SHP77 treated with DMSO at 0.1 percent for 48 hours (cell line): ENCODE measurements around the gene ATG5.
A peak's percentile ranks its signal among the peaks of the same experiment; 100 is the strongest.

Experiments
- DNase-seq: peaks from one replicate; lab custom pipeline; 2025; lab: John Stamatoyannopoulos, UW

The ATG5 gene

GRCh38 chr6:106325336-106326178 lies at the start of gene ATG5:
Gene ATG5 (minus strand): TSS chr6:106325760. CDS start chr6:106316208, 9,552 bp downstream.
- DNase-seq = peak; percentile 96

DNA sequence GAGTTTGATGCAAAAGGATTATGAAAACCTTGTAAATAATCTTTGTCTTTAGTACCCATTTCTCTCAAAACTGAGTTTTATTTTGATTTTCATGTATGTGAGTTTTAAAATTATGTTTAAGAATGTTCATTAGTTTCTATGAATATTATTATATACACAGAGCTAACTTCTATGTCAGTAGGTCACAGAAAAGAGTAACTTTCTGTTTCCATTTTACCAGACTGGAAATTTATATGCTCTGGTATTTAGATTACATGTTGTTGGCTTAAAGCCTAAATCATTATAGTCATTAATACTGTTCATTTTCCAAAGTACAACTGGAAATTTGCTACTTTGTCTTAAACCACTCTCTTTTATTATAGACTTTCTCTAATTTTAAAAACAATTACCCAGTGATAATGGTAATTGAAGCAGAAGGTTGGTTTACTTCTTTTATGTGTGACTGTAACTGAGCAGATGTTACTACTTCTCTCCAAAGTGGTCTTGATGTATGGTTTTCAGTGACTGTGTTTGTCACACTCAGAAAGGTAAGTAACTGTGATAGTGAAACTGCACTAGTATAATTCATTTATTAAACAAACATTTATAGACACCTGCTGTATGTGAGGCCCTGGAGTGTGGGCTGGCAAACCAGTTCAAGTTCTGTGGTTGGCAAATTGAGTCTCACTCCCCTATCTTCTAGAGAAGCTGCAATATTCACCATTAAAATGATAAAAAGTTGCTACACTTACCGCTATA lies 48.1 kb upstream of the ATG5 start:
- no peak for DNase-seq

DNA sequence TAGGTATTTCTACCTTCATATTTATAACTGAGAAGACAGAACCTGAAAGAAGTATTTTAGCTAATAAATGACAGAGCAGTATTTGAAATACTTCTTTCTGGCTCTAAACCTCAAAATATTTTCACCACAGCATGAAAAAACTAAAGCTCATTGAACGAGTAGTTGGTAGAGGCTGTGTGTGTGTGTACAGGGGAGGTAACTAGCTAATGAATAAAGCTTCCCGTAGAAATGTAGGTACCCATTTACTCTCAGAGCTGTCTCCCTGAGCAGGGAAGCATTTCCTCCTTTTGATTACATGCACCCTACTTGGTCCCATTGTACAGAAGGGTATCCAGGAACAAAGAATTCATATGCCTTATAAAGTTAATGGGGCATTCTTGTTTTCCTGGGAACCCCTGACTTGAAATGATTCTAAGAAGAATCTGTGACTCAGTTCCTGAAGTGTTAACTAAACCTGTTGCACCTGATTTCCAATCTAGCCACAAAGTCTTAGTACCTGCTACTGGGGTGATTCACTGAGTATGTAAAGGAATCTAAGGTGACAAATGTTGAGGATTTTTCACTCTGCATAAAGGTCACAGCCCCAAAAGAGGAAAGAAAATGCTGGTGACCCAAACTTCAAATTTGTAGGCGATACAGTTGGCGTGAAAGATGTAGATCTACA lies 47.4 kb upstream of the ATG5 start:
- DNase-seq = no peak

DNA sequence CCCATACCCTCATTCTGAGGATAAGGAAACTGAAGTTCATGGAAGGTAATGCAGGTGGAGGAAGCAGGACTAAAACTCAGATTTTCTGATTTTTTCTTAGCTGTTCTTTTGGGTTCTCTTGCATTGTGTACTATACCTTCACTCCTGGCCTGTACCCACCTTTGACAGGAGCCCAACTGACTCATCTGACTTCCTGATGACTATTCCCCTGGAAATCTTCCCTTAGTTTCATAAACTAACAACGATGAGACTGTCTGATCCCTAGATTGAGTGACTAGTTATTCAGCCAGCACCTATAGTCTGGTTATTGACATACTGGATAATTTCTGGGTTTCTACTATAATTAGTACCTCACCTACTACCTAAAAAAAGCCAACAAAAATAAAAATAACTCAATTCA lies 45.1 kb upstream of the ATG5 start:
- DNase-seq = no peak

GRCh38 chr6:106369739-106370138 lies 44.2 kb upstream of the ATG5 start:
- no peak for DNase-seq

GRCh38 chr6:106363401-106364138 lies 38.0 kb upstream of the ATG5 start:
- DNase-seq = no peak

- no peak for DNase-seq
These were observed 35.5 kb upstream of the ATG5 start for GRCh38 chr6:106360989-106361430.

- no peak for DNase-seq
These were observed 34.9 kb upstream of the ATG5 start, which contains the start of gene CRYBG1 for GRCh38 chr6:106360410-106360988. Gene CRYBG1 (plus strand): TSS chr6:106360717. CDS start chr6:106360909, 192 bp downstream.

DNA sequence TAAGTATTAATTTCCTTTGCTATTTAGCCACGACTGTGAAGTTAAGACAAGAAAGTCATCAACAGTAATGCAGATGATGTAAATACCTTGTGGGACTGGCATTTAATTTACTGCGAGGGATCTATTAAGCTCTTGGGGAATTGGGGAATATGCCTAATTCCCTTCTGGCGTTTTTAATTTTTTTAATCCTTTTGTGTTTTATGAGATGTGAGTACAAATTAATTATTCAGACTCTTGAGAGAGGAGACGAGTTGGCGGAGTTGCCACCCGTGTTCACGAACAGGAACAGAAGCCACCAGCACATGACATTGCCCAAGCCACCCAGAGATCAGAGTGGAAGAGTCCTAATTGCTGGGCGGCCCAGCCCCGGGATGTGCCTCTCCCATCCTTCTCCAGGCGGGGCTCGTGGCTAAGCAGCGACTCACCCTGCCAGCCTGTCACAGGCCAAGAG lies 34.4 kb upstream of the ATG5 start:
- DNase-seq = no peak

- DNase-seq = no peak
These were observed 30.8 kb upstream of the ATG5 start for GRCh38 chr6:106356378-106356777.

- no peak for DNase-seq
These were observed 21.7 kb upstream of the ATG5 start for GRCh38 chr6:106347219-106347618.

DNA sequence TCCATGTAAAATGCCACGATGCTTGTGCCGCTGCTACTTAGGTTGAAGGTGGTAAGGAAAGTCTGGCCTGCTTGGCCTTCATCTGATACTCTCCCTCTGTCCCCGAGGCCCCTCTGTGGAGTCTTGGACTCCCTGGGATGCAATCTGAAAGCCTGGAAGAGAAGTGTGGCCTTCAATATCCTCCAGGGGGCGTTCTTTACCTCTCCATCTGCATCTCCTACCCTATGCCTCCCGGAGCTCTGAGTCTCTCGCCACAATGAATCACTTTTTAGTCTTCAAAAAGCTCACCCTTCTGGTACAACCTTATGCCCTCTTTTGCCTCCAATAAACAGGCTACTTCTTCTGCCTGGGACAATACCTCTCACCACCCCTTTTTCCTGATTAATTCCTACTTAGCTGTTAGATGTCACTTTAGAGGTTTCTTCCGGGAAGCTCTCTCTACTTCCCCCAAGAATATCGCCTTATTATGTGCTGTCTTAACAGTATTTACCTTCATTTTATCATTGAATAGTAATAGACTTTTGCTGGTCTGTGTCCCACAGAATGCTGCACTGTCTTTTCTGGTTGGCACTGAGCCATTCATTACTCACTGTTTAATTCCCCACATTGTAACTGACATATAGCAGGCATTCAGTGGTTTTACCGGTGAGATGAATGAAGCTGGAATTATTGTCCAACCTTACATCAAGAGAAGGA lies 13.9 kb upstream of the ATG5 start:
- peak; percentile 46 for DNase-seq

- DNase-seq = peak; percentile 41
These were observed 9.3 kb upstream of the ATG5 start for GRCh38 chr6:106334646-106335448.

GRCh38 chr6:106324726-106325335 lies 729 bp downstream of the ATG5 start:
- DNase-seq = no peak

GRCh38 chr6:106321940-106322339 lies 3.6 kb downstream of the ATG5 start:
- no peak for DNase-seq

GRCh38 chr6:106318851-106319250 lies 6.7 kb downstream of the ATG5 start:
- no peak for DNase-seq

- DNase-seq = no peak
These were observed 7.5 kb downstream of the ATG5 start for GRCh38 chr6:106318061-106318460.

GRCh38 chr6:106316375-106316766 lies 9.2 kb downstream of the ATG5 start:
- DNase-seq = no peak

DNA sequence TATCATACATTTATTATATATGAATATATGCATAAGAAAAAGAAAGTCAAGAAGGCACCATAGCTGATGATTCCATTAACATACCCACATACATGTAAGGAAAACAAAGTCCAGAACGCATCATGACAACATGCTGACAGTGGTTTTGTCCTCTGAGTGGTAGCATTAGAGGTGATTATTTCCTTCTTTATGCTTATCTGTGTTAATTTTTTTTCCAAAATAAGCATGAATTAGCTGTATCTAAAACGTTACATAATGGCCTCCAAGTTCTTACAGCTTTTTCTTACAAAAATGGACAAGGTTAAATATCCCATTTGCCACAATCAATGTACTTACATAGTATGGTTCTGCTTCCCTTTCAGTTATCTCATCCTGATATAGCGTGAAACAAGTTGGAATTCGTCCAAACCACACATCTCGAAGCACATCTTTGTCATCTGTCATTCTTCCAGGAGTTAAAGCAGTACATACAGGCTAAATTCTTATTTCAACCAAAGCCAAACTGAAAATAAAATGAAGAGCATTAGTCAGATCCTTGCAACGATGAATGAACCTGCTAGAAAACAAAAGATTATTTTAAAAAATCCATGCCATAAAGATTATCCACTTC lies 9.7 kb downstream of the ATG5 start:
- DNase-seq = no peak
